Memory B cell (primary cell): ENCODE data around the gene NPAP1.

ENCODE experiments used
- ATAC-seq: fragments of 150-1000 bp; cut with Tn5 transposase; 2 replicates; pipeline ENCODE4 v1.10.0; 2021; ENCODE audit warnings: low read depth, mild to moderate bottlenecking, moderate library complexity
- DNase-seq, 2 donors: peaks; one replicate each; pipeline ENCODE4 v3.0.0; 2022; ENCODE audit warnings: low spot score in 2 of 2
- H3K27ac Mint-ChIP-seq: one replicate; pipeline ENCODE4 v1.8.0; 2022; ENCODE audit warnings: mild to moderate bottlenecking, moderate library complexity, mixed read lengths
- H3K27me3 Mint-ChIP-seq: one replicate; pipeline ENCODE4 v1.8.0; 2022; ENCODE audit warnings: mixed read lengths
- H3K36me3 Mint-ChIP-seq: one replicate; pipeline ENCODE4 v1.8.0; 2022; ENCODE audit warnings: mild to moderate bottlenecking, mixed read lengths
- H3K4me1 Mint-ChIP-seq: one replicate; pipeline ENCODE4 v1.8.0; 2022; ENCODE audit warnings: mixed read lengths
- H3K4me3 Mint-ChIP-seq: one replicate; pipeline ENCODE4 v1.8.0; 2022; ENCODE audit warnings: mild to moderate bottlenecking, moderate library complexity, mixed read lengths
- H3K9me3 Mint-ChIP-seq: one replicate; pipeline ENCODE4 v1.8.0; 2022; ENCODE audit warnings: mixed read lengths

NPAP1 gene

GRCh38 chr15:24696201-24696600 is 20.6 kb downstream of the NPAP1 start:
- DNase-seq: no peak
- peaks cover 8% of the 10 kb centered on the region for H3K9me3 Mint-ChIP-seq
- no peak for ATAC-seq
- no peak overlapping the region for H3K4me3 Mint-ChIP-seq
- H3K27ac Mint-ChIP-seq: no peak overlapping the region
- no peaks in the 10 kb centered on the region for H3K36me3 Mint-ChIP-seq
- H3K27me3 Mint-ChIP-seq: no peaks in the 10 kb centered on the region
- no peaks in the 10 kb centered on the region for H3K4me1 Mint-ChIP-seq

- H3K36me3 Mint-ChIP-seq: no peaks in the 10 kb centered on the region
- peaks cover 8% of the 10 kb centered on the region for H3K9me3 Mint-ChIP-seq
- ATAC-seq (no peak), DNase-seq (no peak)
- no peaks in the 10 kb centered on the region for H3K27me3 Mint-ChIP-seq
- no peaks in the 10 kb centered on the region for H3K4me1 Mint-ChIP-seq
- H3K4me3 Mint-ChIP-seq: no peak overlapping the region
- no peak overlapping the region for H3K27ac Mint-ChIP-seq
Observed at GRCh38 chr15:24696842-24697241, 21.3 kb downstream of the NPAP1 start.

GRCh38 chr15:24718289-24719082 is 42.9 kb downstream of the NPAP1 start:
- no peak for DNase-seq
- Mint-ChIP-seq H3K9me3 (peaks cover 16% of the 10 kb centered on the region), H3K27me3 (no peaks in the 10 kb centered on the region), H3K36me3 (no peaks in the 10 kb centered on the region), H3K4me3 (no peak overlapping the region), H3K4me1 (no peaks in the 10 kb centered on the region), H3K27ac (no peak overlapping the region)
- ATAC-seq: no peak

- Mint-ChIP-seq H3K4me1 (no peaks in the 10 kb centered on the region), H3K4me3 (no peak overlapping the region), H3K9me3 (peaks cover 1% of the 10 kb centered on the region), H3K36me3 (no peaks in the 10 kb centered on the region), H3K27ac (no peak overlapping the region), H3K27me3 (no peaks in the 10 kb centered on the region)
- DNase-seq (no peak), ATAC-seq (no peak)
Observed at GRCh38 chr15:24729760-24730159, 54.2 kb downstream of the NPAP1 start.
